Tibial artery (tissue), 4 donors: ENCODE results near the gene HUNK.

ENCODE experiments used
- DNase-seq, 2 donors: peaks; one replicate each; pipeline ENCODE4 v3.0.0-alpha.2; 2019
- H3K27ac ChIP-seq, 2 donors: fragments of 200-600 bp; sonication (generic) in 1 of 2; 1 replicate in 1 of 2; 2 replicates in 1 of 2; pipeline ENCODE4 v1.5.1; 2018 to 2019; ENCODE audit warnings: mild to moderate bottlenecking in 1 of 2
- H3K27me3 ChIP-seq, 2 donors: fragments of 200-600 bp; sonication (generic) in 1 of 2; one replicate each; pipeline versions ENCODE4 v1.5.1 to v1.6.0; 2016 to 2019
- H3K36me3 ChIP-seq, 3 donors: fragments of 200-600 bp; sonication (generic) in 2 of 3; one replicate each; pipeline ENCODE4 v1.5.1; 2016 to 2019; ENCODE audit warnings: mild to moderate bottlenecking in 2 of 3
- H3K4me1 ChIP-seq, 4 donors: fragments of 200-600 bp; sonication (generic) in 2 of 4; 1 replicate in 3 of 4; 2 replicates in 1 of 4; pipeline ENCODE4 v1.5.1; 2016 to 2019
- H3K4me3 ChIP-seq, 2 donors: fragments of 200-600 bp; sonication (generic) in 1 of 2; 1 replicate in 1 of 2; 2 replicates in 1 of 2; pipeline ENCODE4 v1.5.1; 2018 to 2019; ENCODE audit warnings: mild to moderate bottlenecking in 2 of 2
- H3K9me3 ChIP-seq, 3 donors: fragments of 200-600 bp; sonication (generic) in 1 of 3; one replicate each; pipeline ENCODE4 v1.5.1; 2016 to 2019
- intact Hi-C: fragments of 100-400 bp; cut with DNase I; formaldehyde crosslinking; loops from one replicate; pipeline ENCODE4 v1.15.0; 2023; ENCODE audit warnings: low total_unique reads
- TF ChIP-seq, protein P1 (sequence below), 2 experiments: fragments of 200-600 bp in 1 of 2; fragments of 450-650 bp in 1 of 2; IDR thresholded peaks; one replicate each; pipeline ENCODE4 v1.5.1; 2017 to 2019; ENCODE audit warnings: antibody characterized with exemption in 2 of 2, mild to moderate bottlenecking in 1 of 2, moderate library complexity in 1 of 2

Gene HUNK

GRCh38 chr21:31893851-31894415 lies 21.1 kb downstream of the HUNK start:
- Histone ChIP-seq H3K27me3 (peaks cover 0 to 6% of the 10 kb centered on the region in 2 donors), H3K4me1 (no peaks in the 10 kb centered on the region), H3K27ac (no peak overlapping the region), H3K36me3 (no peaks in the 10 kb centered on the region), H3K9me3 (no peaks in the 10 kb centered on the region), H3K4me3 (no peak overlapping the region)
- no peak for DNase-seq
- intact Hi-C loops = no loop called here
- TF ChIP-seq, protein P1, sequence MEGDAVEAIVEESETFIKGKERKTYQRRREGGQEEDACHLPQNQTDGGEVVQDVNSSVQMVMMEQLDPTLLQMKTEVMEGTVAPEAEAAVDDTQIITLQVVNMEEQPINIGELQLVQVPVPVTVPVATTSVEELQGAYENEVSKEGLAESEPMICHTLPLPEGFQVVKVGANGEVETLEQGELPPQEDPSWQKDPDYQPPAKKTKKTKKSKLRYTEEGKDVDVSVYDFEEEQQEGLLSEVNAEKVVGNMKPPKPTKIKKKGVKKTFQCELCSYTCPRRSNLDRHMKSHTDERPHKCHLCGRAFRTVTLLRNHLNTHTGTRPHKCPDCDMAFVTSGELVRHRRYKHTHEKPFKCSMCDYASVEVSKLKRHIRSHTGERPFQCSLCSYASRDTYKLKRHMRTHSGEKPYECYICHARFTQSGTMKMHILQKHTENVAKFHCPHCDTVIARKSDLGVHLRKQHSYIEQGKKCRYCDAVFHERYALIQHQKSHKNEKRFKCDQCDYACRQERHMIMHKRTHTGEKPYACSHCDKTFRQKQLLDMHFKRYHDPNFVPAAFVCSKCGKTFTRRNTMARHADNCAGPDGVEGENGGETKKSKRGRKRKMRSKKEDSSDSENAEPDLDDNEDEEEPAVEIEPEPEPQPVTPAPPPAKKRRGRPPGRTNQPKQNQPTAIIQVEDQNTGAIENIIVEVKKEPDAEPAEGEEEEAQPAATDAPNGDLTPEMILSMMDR (IDR thresholded peaks at IDR 0.05) = no peak

DNA sequence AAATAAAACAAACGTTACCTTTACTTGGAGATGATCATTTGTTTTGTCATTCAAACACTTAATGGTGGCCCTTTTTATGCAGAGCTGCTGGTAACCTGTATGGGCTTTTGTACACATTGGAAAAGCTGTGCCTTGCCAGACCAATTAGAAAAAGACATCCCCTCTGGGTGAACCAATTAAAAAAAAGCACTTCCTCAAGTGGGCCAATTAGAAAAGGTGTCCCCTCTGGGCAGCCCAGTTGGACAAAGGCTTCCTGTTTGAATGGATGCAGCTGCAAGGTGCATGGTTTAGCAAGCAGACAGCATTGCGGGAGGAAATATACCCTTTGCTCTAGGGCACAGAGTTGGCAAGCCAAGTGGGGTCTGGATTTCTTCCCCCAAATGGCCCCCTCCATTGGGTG lies 21.6 kb downstream of the HUNK start:
- no peak for DNase-seq
- Histone ChIP-seq H3K27ac (no peak overlapping the region), H3K36me3 (no peaks in the 10 kb centered on the region), H3K4me3 (no peak overlapping the region), H3K27me3 (peaks cover 0 to 6% of the 10 kb centered on the region in 2 donors), H3K4me1 (no peaks in the 10 kb centered on the region), H3K9me3 (no peaks in the 10 kb centered on the region)
- TF ChIP-seq, protein P1 (IDR thresholded peaks at IDR 0.05) = no peak
- intact Hi-C loops = no loop called here

DNA sequence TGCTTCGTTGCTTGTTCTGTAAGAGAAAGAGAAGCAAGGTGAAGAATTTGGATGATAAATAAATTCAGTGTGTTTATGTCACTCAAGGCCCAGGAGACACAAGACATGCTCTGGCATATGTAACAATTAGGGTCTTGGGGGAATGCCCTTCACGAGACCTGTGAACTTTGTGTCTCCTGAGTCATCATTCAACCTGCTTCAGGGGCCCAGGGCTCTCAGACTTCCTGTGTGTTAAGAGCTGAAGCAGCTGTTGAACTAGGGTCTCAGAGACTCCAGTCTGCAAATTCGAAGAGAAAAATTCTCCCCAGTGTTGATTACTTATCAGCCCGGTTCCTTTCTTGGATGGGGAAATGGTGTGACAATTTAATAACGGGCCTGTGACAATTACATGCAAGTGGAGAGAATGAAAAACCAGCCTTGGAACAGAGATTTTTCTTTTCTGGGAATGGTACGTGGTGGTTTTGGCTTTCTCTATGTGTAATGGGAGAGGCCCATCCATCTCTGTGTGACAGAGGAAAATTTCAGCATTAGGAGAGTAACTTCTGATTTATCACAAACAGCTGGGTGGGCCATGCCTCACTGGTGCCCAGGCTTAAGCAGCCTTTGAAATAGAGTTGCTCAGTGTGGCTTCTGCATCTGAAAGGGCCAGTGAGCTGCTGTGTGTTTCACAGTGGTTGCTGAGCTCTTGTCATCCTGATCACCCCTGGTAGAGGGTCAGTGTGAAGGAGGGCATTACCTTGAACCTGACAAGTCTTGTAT lies 22.4 kb downstream of the HUNK start:
- Histone ChIP-seq H3K9me3 (no peaks in the 10 kb centered on the region), H3K4me3 (no peak overlapping the region), H3K4me1 (no peaks in the 10 kb centered on the region), H3K27ac (no peak overlapping the region), H3K36me3 (no peaks in the 10 kb centered on the region), H3K27me3 (peaks cover 0 to 6% of the 10 kb centered on the region in 2 donors)
- no peak for DNase-seq
- TF ChIP-seq, protein P1 (IDR thresholded peaks at IDR 0.05) = no peak
- intact Hi-C loops = no loop called here

DNA sequence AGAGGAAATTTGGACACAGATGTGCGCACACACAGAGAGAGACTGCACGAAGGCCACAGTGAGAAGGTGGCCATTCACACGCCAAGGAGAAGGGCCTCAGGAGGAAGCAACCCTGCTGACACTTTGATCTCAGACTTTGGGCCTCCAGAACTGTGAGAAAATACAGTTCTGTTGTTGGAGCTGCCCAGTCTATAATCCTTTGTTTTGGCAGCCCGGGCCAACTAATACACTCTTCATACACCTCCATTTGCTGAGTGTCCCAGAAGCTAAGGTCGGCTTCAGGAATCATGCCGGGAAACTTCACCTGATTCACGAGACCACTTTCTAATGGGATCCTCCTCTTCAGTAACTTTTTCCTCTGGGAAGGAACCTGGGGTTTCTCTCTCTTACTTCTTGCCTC lies 23.2 kb downstream of the HUNK start:
- TF ChIP-seq, protein P1 (IDR thresholded peaks at IDR 0.05) = no peak
- no peak for DNase-seq
- Histone ChIP-seq H3K27me3 (peaks cover 0 to 6% of the 10 kb centered on the region in 2 donors), H3K9me3 (no peaks in the 10 kb centered on the region), H3K4me1 (no peaks in the 10 kb centered on the region), H3K4me3 (no peak overlapping the region), H3K27ac (no peak overlapping the region), H3K36me3 (no peaks in the 10 kb centered on the region)
- intact Hi-C loops = no loop called here

GRCh38 chr21:31897311-31897710 lies 24.5 kb downstream of the HUNK start:
- Histone ChIP-seq H3K4me1 (no peaks in the 10 kb centered on the region), H3K9me3 (no peaks in the 10 kb centered on the region), H3K4me3 (no peak overlapping the region), H3K27me3 (peaks cover 0 to 6% of the 10 kb centered on the region in 2 donors), H3K36me3 (no peaks in the 10 kb centered on the region), H3K27ac (no peak overlapping the region)
- TF ChIP-seq, protein P1 (IDR thresholded peaks at IDR 0.05) = no peak
- intact Hi-C loops = no loop called here
- no peak for DNase-seq
